ENCODE results near the gene RABGAP1L. TPM values are rescaled to one million over a fixed set of nuclear protein-coding genes. Genes with fewer than 3 reads are reported as not detected.
A peak's percentile ranks its signal among the peaks of the same experiment; 100 is the strongest.

RABGAP1L gene
- total RNA-seq, 1 donor from 2014 or later, result 17.0 TPM

- DNase-seq (ENCODE audit: low spot score) (no peak), ATAC-seq (no peak)
These were observed 35.1 kb downstream of the RABGAP1L start for GRCh38 chr1:174194461-174194860.

GRCh38 chr1:174197088-174197487 is 37.8 kb downstream of the RABGAP1L start:
- DNase-seq (ENCODE audit: low spot score) (no peak), ATAC-seq (no peak)

GRCh38 chr1:174197547-174197946 is 38.2 kb downstream of the RABGAP1L start:
- DNase-seq (ENCODE audit: low spot score) (no peak), ATAC-seq (no peak)

GRCh38 chr1:174198202-174198601 is 38.9 kb downstream of the RABGAP1L start:
- DNase-seq (ENCODE audit: low spot score) (no peak), ATAC-seq (no peak)

GRCh38 chr1:174200746-174201145 is 41.4 kb downstream of the RABGAP1L start:
- ATAC-seq (no peak), DNase-seq (ENCODE audit: low spot score) (no peak)

- ATAC-seq (no peak), DNase-seq (ENCODE audit: low spot score) (no peak)
These were observed 45.5 kb downstream of the RABGAP1L start for GRCh38 chr1:174204697-174205308.

- ATAC-seq, result no peak
- DNase-seq (ENCODE audit: low spot score), result no peak
These were observed 47.0 kb downstream of the RABGAP1L start for GRCh38 chr1:174206148-174206836.

- ATAC-seq, result no peak
These were observed 50.2 kb downstream of the RABGAP1L start for GRCh38 chr1:174209347-174210187.

GRCh38 chr1:174211486-174211885 is 52.2 kb downstream of the RABGAP1L start:
- DNase-seq (ENCODE audit: low spot score), result no peak
- no peak for ATAC-seq

More at GRCh38 chr1:174209347-174210187, 50.2 kb downstream of the RABGAP1L start:
- DNase-seq (ENCODE audit: low spot score), result no peak

GRCh38 chr1:174215766-174216165 is 56.4 kb downstream of the RABGAP1L start:
- no peak for DNase-seq (ENCODE audit: low spot score)
- no peak for ATAC-seq

- ATAC-seq (peak; percentile 56), DNase-seq (ENCODE audit: low spot score) (no peak)
These were observed 57.9 kb downstream of the RABGAP1L start for GRCh38 chr1:174217248-174217647.

GRCh38 chr1:174217787-174218574 is 58.7 kb downstream of the RABGAP1L start:
- no peak for DNase-seq (ENCODE audit: low spot score)
- ATAC-seq, result peak; percentile 93

GRCh38 chr1:174218983-174219382 is 59.7 kb downstream of the RABGAP1L start:
- DNase-seq (ENCODE audit: low spot score) (no peak), ATAC-seq (no peak)

GRCh38 chr1:174219606-174220370 is 60.5 kb downstream of the RABGAP1L start:
- ATAC-seq (no peak), DNase-seq (ENCODE audit: low spot score) (no peak)

- no peak for ATAC-seq
These were observed 62.4 kb downstream of the RABGAP1L start for GRCh38 chr1:174221681-174222080.

GRCh38 chr1:174222166-174222949 is 63.0 kb downstream of the RABGAP1L start:
- DNase-seq (ENCODE audit: low spot score), result no peak

More at GRCh38 chr1:174221681-174222080, 62.4 kb downstream of the RABGAP1L start:
- no peak for DNase-seq (ENCODE audit: low spot score)

GRCh38 chr1:174224641-174225040 is 65.3 kb downstream of the RABGAP1L start:
- ATAC-seq (no peak), DNase-seq (ENCODE audit: low spot score) (no peak)

More at GRCh38 chr1:174222166-174222949, 63.0 kb downstream of the RABGAP1L start:
- ATAC-seq, result no peak

GRCh38 chr1:174225499-174226204 is 66.3 kb downstream of the RABGAP1L start:
- no peak for ATAC-seq
- no peak for DNase-seq (ENCODE audit: low spot score)

- DNase-seq (ENCODE audit: low spot score) (no peak), ATAC-seq (no peak)
These were observed 71.1 kb downstream of the RABGAP1L start for GRCh38 chr1:174230399-174230798.
